ENCODE data around the gene ZNF341. TPM values are rescaled to one million over a fixed set of nuclear protein-coding genes. Genes with fewer than 3 reads are reported as not detected.

The ZNF341 gene
- total RNA-seq, 1 experiment from 2014 or later: 7.7 TPM

DNA sequence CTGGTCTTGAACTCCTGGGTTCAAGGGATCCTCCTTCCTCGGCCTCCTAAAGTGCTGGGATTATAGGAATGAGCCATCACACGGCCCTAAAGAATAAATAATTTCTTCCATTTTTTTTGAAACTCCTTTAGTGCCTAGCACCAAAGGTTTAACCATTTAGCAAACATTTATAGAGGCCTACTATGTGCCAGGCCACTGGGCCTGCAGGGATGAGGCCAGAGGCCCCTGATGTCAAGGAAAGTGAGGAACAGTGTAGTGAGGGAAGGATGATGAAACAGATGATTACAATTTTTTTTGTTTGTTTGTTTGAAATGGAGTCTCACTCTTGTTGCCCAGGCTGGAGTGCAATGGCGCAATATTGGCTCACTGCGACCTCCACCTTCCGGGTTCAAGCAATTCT, 33.8 kb downstream of the ZNF341 start:
- ATAC-seq (no peak), DNase-seq (ENCODE audit: low read depth, low spot score) (no peak)
- TF ChIP-seq SIN3A (IDR thresholded peaks at IDR 0.05; ENCODE audit: borderline replicate concordance, insufficient read depth, low read depth, low read length) (no peak), POLR2AphosphoS5 (IDR thresholded peaks at IDR 0.05; ENCODE audit: low read depth, low read length) (no peak), TCF7L2 (IDR thresholded peaks at IDR 0.05; ENCODE audit: low read depth, low read length) (no peak), REST (IDR thresholded peaks at IDR 0.05; ENCODE audit: insufficient read depth in 1 of 2, low read depth in 2 of 2, low read length in 1 of 2) (no peak)
- TF ChIP-seq, protein P1, sequence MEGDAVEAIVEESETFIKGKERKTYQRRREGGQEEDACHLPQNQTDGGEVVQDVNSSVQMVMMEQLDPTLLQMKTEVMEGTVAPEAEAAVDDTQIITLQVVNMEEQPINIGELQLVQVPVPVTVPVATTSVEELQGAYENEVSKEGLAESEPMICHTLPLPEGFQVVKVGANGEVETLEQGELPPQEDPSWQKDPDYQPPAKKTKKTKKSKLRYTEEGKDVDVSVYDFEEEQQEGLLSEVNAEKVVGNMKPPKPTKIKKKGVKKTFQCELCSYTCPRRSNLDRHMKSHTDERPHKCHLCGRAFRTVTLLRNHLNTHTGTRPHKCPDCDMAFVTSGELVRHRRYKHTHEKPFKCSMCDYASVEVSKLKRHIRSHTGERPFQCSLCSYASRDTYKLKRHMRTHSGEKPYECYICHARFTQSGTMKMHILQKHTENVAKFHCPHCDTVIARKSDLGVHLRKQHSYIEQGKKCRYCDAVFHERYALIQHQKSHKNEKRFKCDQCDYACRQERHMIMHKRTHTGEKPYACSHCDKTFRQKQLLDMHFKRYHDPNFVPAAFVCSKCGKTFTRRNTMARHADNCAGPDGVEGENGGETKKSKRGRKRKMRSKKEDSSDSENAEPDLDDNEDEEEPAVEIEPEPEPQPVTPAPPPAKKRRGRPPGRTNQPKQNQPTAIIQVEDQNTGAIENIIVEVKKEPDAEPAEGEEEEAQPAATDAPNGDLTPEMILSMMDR (IDR thresholded peaks at IDR 0.05): no peak
- intact Hi-C loops (cut with micrococcal nuclease; ENCODE audit: unreplicated experiment): no loop called here
- Histone ChIP-seq H3K36me3 (ENCODE audit: control insufficient read depth, insufficient read depth, low read length) (no peaks in the 10 kb centered on the region), H3K4me3 (ENCODE audit: low read depth in 2 of 2, low read length in 2 of 2) (no peak overlapping the region), H3K27me3 (ENCODE audit: control insufficient read depth, insufficient read depth, low read length) (no peaks in the 10 kb centered on the region), H3K4me1 (ENCODE audit: control insufficient read depth, insufficient read depth, low read length) (no peaks in the 10 kb centered on the region), H3K27ac (ENCODE audit: low read length) (no peak overlapping the region), H3K9me3 (ENCODE audit: control insufficient read depth, insufficient read depth, low read depth, low read length) (no peaks in the 10 kb centered on the region)
- CTCF ChIA-PET: interaction anchor here (0.7 kb wide), 1 partner anchor 117 kb away, joined by 4 read pairs; no protein-coding TSS in a partner anchor
- BruUV-seq (replicated peaks): no TSS peak
- POLR2A ChIA-PET: no interaction called here
- in situ Hi-C loops (cut with HindIII; ENCODE audit: low pct_unique_long_range_greater_than_20kb, low sequenced_read_pairs): no loop called here

GRCh38 chr20:33766686-33767085, 34.9 kb downstream of the ZNF341 start:
- TF ChIP-seq POLR2AphosphoS5 (IDR thresholded peaks at IDR 0.05; ENCODE audit: low read depth, low read length): no peak
- TF ChIP-seq SIN3A (IDR thresholded peaks at IDR 0.05; ENCODE audit: borderline replicate concordance, insufficient read depth, low read depth, low read length): no peak
- TF ChIP-seq, protein P1 (IDR thresholded peaks at IDR 0.05): no peak
- no peak for TF ChIP-seq TCF7L2 (IDR thresholded peaks at IDR 0.05; ENCODE audit: low read depth, low read length)
- no peaks in the 10 kb centered on the region for H3K27me3 ChIP-seq (ENCODE audit: control insufficient read depth, insufficient read depth, low read length)
- BruUV-seq (replicated peaks): no TSS peak
- DNase-seq (ENCODE audit: low read depth, low spot score): no peak
- no peak overlapping the region for H3K4me3 ChIP-seq (ENCODE audit: low read depth in 2 of 2, low read length in 2 of 2)
- ChIA-PET CTCF (no interaction called here), POLR2A (interaction anchor here (0.7 kb wide), 1 partner anchor 42 kb away, joined by 5 read pairs; no protein-coding TSS in a partner anchor)
- H3K4me1 ChIP-seq (ENCODE audit: control insufficient read depth, insufficient read depth, low read length): no peaks in the 10 kb centered on the region
- intact Hi-C loops (cut with micrococcal nuclease; ENCODE audit: unreplicated experiment) (no loop called here), in situ Hi-C loops (cut with HindIII; ENCODE audit: low pct_unique_long_range_greater_than_20kb, low sequenced_read_pairs) (no loop called here)
- no peak overlapping the region for H3K27ac ChIP-seq (ENCODE audit: low read length)
- ATAC-seq: no peak
- no peaks in the 10 kb centered on the region for H3K9me3 ChIP-seq (ENCODE audit: control insufficient read depth, insufficient read depth, low read depth, low read length)
- H3K36me3 ChIP-seq (ENCODE audit: control insufficient read depth, insufficient read depth, low read length): no peaks in the 10 kb centered on the region
